Stimulated activated CD4-positive, alpha-beta T cell treated with anti-CD3 and anti-CD28 coated beads, Interleukin-1b, Interleukin-23, amount 100 ng/mL, for 48 hours (primary cell): Measurements from ENCODE around the gene TCHH.
"Not testable (repeated sequence)": the region's sequence is repeated elsewhere in the genome, so short reads cannot be mapped to it uniquely, and the experiment has no call there.

ENCODE experiments used
- DNase-seq: peaks from one replicate; pipeline ENCODE4 v3.0.0-alpha.2; 2020

TCHH gene, protein sequence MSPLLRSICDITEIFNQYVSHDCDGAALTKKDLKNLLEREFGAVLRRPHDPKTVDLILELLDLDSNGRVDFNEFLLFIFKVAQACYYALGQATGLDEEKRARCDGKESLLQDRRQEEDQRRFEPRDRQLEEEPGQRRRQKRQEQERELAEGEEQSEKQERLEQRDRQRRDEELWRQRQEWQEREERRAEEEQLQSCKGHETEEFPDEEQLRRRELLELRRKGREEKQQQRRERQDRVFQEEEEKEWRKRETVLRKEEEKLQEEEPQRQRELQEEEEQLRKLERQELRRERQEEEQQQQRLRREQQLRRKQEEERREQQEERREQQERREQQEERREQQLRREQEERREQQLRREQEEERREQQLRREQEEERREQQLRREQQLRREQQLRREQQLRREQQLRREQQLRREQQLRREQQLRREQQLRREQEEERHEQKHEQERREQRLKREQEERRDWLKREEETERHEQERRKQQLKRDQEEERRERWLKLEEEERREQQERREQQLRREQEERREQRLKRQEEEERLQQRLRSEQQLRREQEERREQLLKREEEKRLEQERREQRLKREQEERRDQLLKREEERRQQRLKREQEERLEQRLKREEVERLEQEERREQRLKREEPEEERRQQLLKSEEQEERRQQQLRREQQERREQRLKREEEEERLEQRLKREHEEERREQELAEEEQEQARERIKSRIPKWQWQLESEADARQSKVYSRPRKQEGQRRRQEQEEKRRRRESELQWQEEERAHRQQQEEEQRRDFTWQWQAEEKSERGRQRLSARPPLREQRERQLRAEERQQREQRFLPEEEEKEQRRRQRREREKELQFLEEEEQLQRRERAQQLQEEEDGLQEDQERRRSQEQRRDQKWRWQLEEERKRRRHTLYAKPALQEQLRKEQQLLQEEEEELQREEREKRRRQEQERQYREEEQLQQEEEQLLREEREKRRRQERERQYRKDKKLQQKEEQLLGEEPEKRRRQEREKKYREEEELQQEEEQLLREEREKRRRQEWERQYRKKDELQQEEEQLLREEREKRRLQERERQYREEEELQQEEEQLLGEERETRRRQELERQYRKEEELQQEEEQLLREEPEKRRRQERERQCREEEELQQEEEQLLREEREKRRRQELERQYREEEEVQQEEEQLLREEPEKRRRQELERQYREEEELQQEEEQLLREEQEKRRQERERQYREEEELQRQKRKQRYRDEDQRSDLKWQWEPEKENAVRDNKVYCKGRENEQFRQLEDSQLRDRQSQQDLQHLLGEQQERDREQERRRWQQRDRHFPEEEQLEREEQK (N-terminal part only)

DNA sequence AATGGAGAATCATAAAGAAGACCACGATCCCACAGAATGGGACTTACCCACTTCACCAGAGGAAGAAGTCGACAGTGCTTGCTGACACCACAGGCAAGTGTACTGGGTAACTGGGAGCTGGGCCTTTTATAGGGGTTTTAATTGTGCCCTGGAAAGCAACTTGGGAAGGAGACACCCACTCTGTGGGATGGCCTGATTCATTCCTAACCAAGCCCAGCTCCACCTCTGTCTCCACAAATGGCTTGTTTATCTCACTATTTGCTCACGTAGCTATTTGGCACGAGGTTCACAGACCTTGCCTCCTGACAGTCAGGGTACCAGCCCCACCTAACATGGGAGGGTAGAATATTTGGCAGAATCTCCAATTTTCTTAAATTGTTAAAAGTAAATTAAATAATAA, at the start of gene TCHH:
TCHH (minus strand) TSS at position 101 of the 400 bp plus-strand sequence. CDS start 1,364 bp downstream, outside the sequence.
- no peak for DNase-seq

DNA sequence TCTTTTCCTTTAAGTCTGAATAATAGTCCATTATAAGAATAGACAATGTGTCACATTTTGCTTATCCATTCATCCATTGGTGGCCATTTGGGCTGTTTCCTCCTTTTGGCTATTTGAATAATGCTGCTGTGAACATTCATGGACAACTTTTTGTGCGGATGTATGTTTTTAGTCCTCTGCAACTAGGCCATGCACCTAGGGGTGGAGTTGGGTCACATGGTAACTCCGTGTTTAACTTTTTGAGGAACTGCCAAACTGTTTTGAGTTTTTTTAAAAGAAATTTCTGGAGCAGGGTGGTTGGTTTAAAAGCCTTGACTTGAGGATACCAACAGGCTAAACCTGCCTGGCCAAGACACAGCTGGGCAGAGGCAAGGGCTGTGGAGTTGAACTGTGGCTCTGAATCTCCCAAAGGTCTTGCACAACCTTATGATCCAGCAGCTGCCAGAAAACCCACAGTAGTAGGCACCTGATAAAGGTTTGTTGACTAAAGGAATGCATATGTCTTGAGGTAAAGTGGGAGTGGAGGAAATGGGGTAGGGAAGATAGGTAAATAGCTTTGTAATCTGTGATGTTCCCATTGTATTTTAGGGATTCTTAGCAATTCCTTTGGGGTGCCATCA, 49.4 kb upstream of the TCHH start:
- DNase-seq: no peak

DNA sequence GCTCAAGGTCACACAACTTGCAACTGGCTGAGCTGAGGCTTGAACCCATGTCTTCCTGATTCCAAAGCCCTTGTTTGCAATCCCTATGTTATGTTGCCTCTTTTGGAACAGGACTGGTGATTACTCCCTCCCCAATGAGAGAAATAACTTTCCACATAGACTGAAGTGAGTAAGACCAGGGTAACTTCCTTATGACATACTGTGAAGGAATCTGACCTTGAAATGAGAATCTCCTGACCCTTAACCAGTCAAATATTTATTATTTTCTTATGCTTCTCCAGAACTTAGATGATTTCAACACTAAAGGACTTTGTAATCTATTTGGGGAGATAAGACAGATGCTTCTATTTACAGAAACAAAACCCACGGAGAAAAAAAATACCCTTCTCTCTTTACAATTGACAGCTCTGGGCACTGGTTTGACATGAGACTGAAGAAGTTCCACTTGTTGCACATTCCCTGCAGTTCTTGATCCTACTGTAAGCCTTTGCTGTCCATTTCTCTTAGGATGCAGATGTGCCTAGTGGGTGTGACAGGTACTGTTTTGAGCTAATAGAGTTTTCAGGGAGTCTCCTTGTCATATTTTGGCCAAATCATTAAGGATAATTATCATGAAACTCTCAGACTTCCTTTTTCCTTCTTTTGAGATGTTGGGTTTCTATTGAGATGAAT, 47.7 kb upstream of the TCHH start:
- no peak for DNase-seq

DNA sequence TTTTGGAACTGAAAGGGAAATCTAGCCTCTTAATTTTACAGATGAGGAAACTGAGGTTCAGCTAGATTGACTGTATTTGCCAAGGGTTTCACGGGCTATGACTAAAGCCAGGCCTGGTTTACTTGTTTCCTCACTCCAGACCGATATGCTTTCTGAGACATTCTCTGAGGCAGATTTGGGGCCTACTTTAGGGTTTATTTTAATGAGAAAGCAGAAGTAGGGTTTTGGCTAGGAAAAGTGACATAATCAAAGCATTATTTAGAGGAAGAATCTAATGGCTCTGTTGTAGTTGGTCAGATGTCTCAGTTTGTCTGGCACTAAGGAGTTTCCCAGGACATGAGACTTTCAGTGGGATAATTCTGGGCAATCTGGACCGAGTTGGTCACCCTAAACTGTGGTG, 45.3 kb upstream of the TCHH start:
- DNase-seq: no peak

DNA sequence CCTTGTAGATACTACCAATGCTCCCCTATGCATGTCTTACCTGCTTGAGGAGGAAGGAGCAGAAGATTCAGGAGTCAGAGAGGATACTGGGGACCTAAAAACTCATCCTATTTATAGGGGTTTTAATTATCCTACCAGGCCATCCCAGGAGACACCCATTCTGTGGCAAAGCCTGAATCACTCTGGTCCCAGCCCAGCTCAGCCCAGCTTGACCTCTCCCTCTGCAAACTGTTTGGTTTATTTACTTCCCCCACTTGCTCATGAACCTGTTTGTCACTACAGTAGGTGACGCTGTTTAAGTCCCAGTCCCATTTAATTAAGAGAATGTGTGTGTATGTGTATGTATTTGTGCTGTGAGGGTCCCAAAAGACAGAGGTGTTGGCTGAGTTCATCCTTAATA, 43.9 kb upstream of the TCHH start, which contains the start of gene RPTN:
RPTN (minus strand) TSS at position 85 of the 400 bp plus-strand sequence. CDS start 1,339 bp downstream, outside the sequence.
- no peak for DNase-seq

DNA sequence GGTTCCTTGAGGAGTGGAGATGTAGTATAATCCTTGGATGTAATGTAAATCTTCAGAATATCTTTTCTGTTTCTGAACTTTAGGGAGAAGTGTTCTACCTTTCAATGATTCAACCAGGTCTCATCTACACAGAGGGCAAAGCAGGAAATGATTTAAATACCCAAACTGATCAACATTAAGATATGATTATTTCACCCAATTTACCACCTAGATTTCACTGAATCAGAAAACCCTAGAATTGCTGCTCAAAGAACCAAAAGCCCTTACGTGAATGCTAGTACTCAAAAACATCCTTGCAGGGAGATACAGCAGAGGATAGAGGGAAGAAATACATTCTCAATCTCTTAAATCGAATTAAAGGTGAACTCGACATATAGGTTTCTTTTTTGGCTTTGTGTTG, 38.8 kb upstream of the TCHH start:
- no peak for DNase-seq

DNA sequence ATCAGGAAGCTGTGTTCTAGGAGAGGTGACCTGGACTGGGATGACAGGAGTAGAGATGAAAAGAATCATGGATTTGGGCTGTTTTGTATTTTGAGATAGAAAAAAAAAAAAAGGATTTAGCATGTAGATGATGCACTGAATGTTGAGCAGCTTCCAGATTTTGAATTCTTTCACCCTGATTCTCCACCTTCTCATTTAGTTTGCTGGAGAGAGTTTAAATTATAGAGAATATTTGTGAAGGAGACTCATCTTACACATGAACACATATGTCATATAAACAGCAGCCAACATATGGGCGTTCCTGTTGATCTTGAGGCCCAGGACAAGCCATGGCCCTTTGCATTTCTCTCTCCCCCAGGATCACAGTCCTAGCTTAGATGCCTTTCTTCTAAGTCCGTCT, 36.4 kb upstream of the TCHH start:
- DNase-seq: no peak

DNA sequence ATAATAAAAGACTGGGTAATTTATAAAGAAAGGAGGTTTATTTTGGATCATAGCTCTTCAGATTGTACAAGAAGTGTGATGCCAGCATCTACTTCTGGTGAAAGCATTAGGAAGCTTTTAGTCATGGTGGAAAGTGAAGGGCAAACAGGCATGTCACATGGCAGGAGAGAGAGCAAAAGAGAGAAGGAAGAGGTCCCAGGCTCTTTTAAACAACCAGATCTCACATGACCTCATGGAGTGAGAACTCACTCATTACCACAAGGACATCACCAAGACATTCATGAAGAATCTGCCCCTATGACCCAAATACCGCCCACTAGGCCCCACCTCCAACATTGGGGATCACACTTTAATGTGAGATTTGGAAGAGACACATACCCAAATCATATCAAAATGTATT, 33.7 kb upstream of the TCHH start:
- DNase-seq: no peak

DNA sequence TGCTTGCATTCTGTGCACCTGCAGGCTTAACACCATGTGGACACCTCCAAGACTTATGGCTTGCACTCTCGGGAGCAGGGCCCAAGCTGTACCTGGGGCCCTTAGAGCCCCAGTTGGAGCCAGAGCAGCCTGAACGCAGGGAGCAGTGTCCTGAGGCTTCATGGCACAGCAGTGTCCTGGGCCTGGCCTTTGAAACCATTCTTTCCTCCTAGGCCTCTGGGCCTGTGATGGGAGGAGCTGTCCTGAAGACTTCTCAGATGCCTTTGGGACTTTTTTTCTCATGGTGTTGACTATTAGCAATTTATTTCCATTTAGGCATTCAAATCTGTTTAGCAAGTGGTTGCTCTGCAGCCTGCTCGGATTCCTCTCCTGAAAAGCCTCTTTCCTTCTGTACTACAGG, 32.8 kb upstream of the TCHH start:
- no peak for DNase-seq

DNA sequence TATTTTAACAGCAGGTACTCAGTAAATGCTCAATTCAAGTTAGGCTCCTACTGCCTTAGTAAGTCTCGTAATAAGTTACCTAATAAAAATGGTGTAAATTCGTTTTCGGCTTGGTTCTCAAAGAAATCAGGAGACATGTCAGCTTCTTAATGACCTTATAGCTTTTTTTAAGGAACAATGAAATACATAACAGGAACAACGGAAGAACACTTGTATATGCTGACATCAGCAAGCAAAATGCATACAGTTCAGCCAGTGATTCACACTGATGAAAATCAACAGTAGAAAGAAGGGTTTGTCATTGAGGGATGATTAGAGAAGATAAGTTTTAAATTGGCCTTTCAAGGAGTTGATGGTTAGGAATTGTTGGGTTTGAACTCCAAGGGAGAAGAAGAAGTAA, 30.5 kb upstream of the TCHH start:
- no peak for DNase-seq

DNA sequence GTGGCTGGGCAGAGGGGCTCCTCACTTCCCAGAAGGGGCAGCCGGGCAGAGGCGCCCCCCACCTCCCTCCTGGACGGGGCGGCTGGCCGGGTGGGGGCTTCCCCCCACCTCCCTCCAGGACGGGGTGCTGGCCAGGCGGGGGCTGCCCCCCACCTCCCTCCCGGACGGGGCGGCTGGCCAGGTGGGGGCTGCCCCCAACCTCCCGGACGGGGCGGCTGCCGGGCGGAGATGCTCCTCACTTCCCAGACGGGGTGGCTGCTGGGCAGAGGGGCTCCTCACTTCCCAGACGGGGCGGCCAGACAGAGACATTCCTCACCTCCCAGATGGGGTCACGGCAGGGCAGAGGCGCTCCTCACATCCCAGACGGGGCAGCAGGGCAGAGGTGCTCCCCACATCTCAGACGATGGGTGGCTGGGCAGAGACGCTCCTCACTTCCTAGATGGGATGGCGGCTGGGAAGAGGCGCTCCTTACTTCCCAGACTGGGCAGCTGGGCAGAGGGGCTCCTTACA, 29.5 kb upstream of the TCHH start:
- DNase-seq: not testable (repeated sequence)

DNA sequence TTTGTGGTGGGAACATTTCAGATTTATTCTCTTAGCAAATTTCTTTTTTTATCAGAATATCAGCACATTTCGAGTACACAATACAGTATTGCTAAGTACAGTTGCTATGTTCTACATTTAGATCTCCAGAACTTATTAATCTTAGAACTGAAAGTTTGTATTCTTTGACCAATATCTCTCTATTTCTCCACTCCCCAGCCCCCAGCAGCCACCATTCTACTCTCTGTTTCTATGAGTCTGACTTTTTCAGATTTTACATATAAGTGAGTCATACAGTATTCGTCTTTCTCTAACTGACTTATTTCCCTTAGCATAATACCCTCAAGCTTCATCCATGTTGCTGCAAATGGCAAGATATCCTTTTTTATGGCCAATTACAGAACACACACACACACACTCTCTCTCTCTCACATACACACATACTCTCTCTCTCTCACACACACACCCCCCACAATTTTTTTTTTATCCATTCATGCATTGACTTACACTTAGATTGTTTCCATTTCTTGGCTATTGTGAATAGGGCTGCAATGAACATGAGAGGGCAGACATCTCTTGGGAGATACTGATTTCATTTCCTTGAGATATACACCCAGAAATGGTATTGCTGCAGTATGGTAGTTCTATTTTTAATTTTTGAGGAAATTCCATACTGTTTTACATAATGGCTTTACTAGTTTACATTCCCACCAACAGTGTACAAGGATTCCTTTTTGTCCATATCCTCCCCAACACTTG, 28.1 kb upstream of the TCHH start:
- DNase-seq: peak; percentile 42

DNA sequence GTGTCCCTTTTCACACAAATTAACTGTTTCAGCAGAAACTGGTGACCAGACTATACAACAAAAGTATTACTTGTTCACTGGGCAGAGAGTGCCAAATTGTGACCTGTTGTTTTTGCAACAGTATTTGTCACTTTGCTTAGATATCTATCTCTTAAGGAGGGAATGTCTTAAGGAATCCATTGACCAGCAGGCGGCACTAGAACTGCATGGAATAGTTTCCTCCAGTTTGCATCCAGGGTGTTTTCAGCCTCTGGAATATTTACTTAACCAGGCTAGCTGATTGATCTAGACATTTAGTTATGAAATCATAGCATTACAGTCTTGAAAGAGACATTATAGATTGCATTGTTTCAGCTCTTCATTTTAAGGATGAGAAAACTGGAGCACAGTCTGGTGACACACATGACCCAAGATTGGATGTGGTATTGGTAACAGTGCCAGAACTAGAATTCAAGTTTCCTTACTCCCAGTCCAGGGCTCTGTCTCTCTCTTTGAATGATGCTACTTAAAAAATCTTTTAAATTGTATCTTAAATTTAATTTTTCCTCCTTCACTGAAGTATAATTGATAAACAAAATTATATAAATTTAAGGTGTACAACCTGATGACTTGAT, 26.8 kb upstream of the TCHH start:
- DNase-seq: no peak

DNA sequence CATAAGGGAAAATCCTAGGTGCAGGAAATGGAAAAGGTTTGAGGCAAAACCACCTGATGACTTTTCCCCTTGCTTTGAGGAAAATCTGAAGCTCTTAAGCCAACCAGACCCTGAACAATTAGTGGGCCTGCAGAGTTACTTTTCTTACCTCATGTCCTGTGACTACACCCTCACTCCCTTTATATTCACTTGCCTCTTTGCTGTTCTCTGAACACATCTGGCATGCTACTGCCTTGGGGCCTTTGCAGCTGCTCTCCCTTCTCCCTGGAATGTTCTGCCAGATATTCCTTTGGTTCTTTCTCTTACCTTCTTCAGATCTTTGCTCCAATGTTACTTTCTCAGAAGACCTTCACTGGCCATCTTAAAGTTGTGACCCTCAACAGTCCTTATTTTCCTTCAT, 22.0 kb upstream of the TCHH start:
- DNase-seq: no peak

DNA sequence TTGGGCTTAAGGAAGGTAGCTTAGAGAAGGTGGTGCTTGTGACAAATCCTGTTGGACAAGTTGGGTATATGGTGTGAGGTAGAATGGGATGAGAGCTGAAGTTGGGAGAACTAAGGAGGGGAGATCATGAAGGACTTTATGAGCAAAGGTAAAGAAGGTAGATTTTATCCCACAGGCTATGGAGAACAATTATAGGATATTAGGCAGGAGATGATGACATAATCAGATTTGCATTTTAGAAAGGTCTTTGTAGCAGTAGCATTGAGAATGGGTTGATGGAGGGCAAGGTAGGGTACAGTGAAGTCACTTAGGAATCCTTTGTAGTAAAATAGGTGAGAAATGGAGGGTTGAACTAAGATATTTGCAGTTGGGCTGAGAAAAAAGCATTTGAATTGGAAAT, 14.9 kb upstream of the TCHH start:
- DNase-seq: no peak

DNA sequence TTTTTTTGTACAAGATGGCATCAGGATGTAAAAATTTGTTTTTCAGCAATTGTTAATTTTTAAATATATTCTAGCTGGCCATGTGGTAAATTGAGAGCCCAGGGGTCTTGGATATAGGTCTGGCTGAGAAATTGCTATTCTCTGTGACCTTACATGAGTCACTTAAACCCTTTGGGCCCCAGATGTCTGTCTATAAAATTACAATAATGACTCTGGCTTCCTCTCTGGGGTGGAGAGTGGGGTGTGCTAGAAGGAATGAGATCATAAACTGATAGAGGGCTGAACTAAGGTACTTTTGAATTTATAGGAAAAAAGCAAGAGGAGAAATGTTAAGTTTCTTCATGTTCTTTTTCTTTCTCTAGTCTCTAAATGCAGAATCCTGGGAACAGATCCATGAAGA, 12.4 kb upstream of the TCHH start:
- DNase-seq: no peak

DNA sequence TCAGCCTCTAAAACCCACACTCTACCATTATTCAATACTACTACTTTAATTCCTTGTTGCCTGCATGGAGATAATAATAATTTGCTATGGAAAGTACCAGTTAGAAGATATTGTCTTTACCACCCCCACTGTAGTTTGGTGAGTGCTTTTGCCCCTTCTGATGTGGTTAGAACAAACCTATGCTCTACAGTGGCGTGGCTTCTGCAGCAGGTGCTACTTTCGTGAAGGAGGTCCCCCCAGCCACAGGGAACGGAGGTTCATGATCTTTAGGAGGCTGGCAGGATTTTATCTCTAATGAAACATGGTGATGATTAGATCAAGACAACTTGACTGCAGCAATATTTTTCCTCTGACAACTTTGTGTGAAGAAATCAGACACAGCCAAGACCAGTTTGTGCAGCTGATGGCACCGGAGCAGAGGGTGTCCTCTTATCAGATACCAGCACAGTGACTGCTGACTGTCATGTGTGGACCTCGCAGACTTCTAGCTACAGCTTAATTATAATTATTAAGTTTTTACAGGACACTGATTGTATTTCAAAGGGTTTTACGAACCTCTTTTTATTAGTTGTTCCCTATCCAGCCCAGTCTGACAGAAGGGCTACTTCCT, 10.7 kb upstream of the TCHH start:
- no peak for DNase-seq

DNA sequence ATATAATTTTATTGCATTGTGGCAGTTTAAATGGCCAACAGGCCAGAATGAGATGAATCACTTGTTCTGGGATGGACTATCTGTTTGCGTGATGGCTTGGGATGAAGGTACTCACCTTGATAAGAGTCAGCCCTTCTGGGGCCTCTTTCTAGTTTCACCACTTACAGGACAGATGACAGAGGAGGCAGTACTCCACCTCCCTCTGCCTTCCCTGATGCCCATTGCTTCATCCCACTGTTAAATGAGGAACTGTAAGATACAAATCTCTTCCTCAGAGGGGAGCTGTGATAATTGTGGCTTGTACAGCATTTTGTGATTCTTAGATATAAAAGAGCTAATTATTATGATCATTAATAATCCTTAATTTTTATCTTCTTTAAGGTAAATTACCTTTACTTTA, 3.7 kb upstream of the TCHH start:
- DNase-seq: no peak

DNA sequence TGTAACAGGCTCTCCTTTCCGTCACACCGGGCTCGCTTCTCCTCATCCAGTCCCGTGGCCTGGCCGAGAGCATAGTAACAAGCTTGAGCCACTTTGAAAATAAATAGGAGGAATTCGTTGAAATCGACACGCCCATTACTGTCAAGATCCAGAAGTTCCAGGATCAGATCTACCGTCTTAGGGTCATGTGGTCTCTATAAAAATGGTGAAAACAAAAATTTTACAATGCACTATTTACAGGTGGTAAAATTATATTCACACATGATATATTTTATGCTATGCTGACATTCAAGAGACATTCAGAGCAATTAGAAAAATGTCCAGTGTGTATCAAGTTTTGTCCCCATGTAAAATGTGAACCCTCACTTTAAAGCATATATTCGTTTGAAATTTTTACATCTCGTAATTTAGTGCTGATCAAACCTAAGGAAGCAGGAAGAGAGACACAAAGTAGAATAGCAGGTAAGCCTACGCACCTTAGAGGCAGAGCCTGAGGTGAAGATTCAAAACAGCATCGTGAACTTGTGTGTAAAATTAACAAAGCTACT, 2.3 kb downstream of the TCHH start:
- DNase-seq: no peak
